ENCODE data around the gene KLK5. TPM values are rescaled to one million over a fixed set of nuclear protein-coding genes. Genes with fewer than 3 reads are reported as not detected.

Gene KLK5
- total RNA-seq, 1 experiment from 2014 or later = 0.19 TPM

DNA sequence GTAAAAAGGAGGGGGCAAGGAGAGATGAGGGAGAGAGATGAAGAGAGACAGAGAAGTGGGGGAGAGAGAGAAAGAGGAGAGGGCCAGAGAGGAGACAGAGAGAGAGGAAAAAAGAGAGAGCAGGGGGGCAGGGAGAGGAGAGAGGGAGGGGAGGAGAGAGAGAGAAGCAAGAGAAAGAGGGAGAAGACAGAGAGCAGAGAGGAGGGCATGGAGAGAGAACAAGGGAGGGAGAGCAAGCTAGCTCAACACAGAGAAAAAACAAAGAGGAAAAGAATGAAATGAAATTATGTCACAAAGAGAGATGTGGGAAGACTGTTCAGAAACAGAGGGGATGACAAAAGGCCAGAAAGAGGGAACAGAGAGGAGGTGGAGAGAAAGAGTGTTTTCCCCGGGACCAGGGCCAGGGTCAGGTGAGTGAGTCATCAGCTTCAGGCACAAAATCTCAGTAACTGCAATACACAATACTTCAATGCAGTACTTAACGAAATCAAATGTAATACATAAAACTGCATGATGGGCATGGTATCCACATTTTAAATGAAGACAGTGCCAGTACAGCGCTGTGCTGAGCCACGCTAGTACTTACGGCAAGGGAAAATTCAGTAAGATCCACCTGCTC lies 26.0 kb upstream of the KLK5 start:
- CTCF ChIA-PET = interaction anchor here (1.2 kb wide), 1 partner anchor 9 kb away, joined by 7 read pairs; no protein-coding TSS in a partner anchor
- H3K27me3 Mint-ChIP-seq (ENCODE audit: insufficient read depth, unreplicated experiment) = peaks cover 18% of the 10 kb centered on the region
- TF ChIP-seq, protein P1, sequence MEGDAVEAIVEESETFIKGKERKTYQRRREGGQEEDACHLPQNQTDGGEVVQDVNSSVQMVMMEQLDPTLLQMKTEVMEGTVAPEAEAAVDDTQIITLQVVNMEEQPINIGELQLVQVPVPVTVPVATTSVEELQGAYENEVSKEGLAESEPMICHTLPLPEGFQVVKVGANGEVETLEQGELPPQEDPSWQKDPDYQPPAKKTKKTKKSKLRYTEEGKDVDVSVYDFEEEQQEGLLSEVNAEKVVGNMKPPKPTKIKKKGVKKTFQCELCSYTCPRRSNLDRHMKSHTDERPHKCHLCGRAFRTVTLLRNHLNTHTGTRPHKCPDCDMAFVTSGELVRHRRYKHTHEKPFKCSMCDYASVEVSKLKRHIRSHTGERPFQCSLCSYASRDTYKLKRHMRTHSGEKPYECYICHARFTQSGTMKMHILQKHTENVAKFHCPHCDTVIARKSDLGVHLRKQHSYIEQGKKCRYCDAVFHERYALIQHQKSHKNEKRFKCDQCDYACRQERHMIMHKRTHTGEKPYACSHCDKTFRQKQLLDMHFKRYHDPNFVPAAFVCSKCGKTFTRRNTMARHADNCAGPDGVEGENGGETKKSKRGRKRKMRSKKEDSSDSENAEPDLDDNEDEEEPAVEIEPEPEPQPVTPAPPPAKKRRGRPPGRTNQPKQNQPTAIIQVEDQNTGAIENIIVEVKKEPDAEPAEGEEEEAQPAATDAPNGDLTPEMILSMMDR (IDR thresholded peaks at IDR 0.05; ENCODE audit: unreplicated experiment) = no peak
- no TSS peak for BruUV-seq (replicated peaks)
- no peak overlapping the region for H3K27ac Mint-ChIP-seq (ENCODE audit: low read depth, unreplicated experiment)
- H3K4me1 Mint-ChIP-seq (ENCODE audit: insufficient read depth, unreplicated experiment) = peaks cover 6% of the 10 kb centered on the region
- POLR2A ChIA-PET = no interaction called here
- no peaks in the 10 kb centered on the region for H3K9me3 Mint-ChIP-seq (ENCODE audit: unreplicated experiment)
- H3K36me3 Mint-ChIP-seq (ENCODE audit: insufficient read depth, unreplicated experiment) = no peaks in the 10 kb centered on the region
- DNase-seq (ENCODE audit: unreplicated experiment) = peak; percentile 16
- H3K4me3 Mint-ChIP-seq (ENCODE audit: unreplicated experiment) = no peak overlapping the region
- intact Hi-C loops (cut with micrococcal nuclease) = no loop called here

DNA sequence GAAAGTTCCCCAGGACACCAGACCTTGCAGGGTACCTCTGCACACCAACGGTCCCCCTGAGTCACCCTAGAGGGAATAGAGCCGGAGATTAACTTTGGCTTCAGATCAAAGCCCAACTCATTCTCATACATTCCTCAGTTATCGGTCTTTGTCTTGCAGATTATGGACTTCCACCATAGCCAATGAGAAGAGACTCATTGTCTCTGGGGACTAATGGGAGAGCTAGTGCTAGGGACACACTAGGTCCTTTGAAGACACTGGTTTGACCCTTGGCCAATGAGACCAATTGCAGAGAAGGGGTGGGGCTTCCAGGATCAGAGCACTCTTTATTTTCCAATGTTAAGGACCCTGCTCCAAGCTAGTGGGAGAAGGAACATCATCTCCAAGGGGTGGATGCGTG lies 24.8 kb upstream of the KLK5 start:
- intact Hi-C loops (cut with micrococcal nuclease) = no loop called here
- Mint-ChIP-seq H3K4me1 (ENCODE audit: insufficient read depth, unreplicated experiment) (peaks cover 6% of the 10 kb centered on the region), H3K27me3 (ENCODE audit: insufficient read depth, unreplicated experiment) (peaks cover 18% of the 10 kb centered on the region), H3K27ac (ENCODE audit: low read depth, unreplicated experiment) (no peak overlapping the region), H3K36me3 (ENCODE audit: insufficient read depth, unreplicated experiment) (no peaks in the 10 kb centered on the region), H3K9me3 (ENCODE audit: unreplicated experiment) (no peaks in the 10 kb centered on the region), H3K4me3 (ENCODE audit: unreplicated experiment) (no peak overlapping the region)
- TF ChIP-seq, protein P1 (IDR thresholded peaks at IDR 0.05; ENCODE audit: unreplicated experiment) = no peak
- no peak for DNase-seq (ENCODE audit: unreplicated experiment)
- BruUV-seq (replicated peaks) = no TSS peak
- POLR2A ChIA-PET = no interaction called here
- CTCF ChIA-PET = interaction anchor here (0.6 kb wide), 2 partner anchors 183 to 190 kb away, joined by 4 to 5 read pairs; no protein-coding TSS in a partner anchor

DNA sequence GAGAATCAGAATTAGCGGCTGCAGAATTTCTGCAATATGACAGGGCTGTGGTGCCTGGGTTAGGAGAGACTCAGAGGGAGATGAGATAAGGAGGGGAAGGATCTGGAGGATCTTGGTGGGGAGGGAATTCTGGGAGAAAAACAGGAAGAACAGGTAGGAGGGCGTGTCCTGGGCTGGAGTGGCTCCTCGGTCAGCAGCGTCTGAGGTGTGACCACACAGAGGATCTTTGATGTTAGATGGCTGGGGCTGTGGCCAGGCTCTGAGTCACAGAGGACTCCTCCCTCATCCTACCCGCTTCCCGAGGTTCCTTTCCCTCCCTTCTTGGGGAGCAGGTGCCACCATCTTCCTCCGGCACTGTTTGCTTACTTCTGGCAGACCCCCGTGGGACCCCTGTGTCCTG lies 22.9 kb upstream of the KLK5 start:
- ChIA-PET CTCF (no interaction called here), POLR2A (no interaction called here)
- no TSS peak for BruUV-seq (replicated peaks)
- peaks cover 6% of the 10 kb centered on the region for H3K27me3 Mint-ChIP-seq (ENCODE audit: insufficient read depth, unreplicated experiment)
- no peaks in the 10 kb centered on the region for H3K36me3 Mint-ChIP-seq (ENCODE audit: insufficient read depth, unreplicated experiment)
- intact Hi-C loops (cut with micrococcal nuclease) = no loop called here
- no peak overlapping the region for H3K4me3 Mint-ChIP-seq (ENCODE audit: unreplicated experiment)
- TF ChIP-seq, protein P1 (IDR thresholded peaks at IDR 0.05; ENCODE audit: unreplicated experiment) = no peak
- H3K9me3 Mint-ChIP-seq (ENCODE audit: unreplicated experiment) = no peaks in the 10 kb centered on the region
- H3K27ac Mint-ChIP-seq (ENCODE audit: low read depth, unreplicated experiment) = no peak overlapping the region
- DNase-seq (ENCODE audit: unreplicated experiment) = peak; percentile 9
- peaks cover 6% of the 10 kb centered on the region for H3K4me1 Mint-ChIP-seq (ENCODE audit: insufficient read depth, unreplicated experiment)

DNA sequence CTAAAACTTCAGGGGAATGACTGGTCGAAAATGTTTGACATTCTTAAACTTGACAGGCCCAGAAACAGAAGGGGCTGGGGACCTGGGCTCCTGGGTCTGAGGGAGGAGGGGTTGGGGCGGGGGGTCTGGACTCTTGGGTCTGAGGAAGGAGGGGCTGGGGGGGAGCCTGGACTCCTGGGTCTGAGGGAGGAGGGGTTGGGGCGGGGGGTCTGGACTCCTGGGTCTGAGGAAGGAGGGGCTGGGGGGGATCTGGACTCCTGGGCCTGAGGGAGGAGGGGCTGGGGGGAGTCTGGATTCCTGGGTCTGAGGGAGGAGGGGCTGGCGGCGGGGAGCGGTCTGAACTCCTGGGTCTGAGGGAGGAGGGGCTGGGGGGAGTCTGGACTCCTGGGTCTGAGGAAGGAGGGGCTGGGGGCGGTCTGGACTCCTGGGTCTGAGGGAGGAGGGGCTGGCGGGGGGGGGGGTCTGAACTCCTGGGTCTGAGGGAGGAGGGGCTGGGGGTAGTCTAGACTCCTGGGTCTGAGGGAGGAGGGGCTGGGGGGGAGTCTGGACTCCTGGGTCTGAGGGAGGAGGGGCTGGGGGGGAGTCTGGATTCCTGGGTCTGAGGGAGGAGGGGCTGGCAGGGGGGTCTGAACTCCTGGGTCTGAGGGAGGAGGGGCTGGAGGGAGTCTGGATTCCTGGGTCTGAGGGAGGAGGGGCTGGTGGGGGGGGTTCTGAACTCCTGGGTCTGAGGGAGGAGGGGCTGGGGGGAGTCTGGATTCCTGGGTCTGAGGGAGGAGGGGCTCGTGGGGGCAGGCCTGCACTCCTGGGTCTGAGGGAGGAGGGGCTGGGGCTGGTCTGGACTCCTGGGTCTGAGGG lies 22.1 kb upstream of the KLK5 start:
- Mint-ChIP-seq H3K4me1 (ENCODE audit: insufficient read depth, unreplicated experiment) (peaks cover 6% of the 10 kb centered on the region), H3K4me3 (ENCODE audit: unreplicated experiment) (no peak overlapping the region), H3K27ac (ENCODE audit: low read depth, unreplicated experiment) (no peak overlapping the region), H3K36me3 (ENCODE audit: insufficient read depth, unreplicated experiment) (no peaks in the 10 kb centered on the region), H3K9me3 (ENCODE audit: unreplicated experiment) (no peaks in the 10 kb centered on the region), H3K27me3 (ENCODE audit: insufficient read depth, unreplicated experiment) (no peaks in the 10 kb centered on the region)
- intact Hi-C loops (cut with micrococcal nuclease) = no loop called here
- POLR2A ChIA-PET = no interaction called here
- no TSS peak for BruUV-seq (replicated peaks)
- DNase-seq (ENCODE audit: unreplicated experiment) = no peak
- CTCF ChIA-PET = no interaction called here
- TF ChIP-seq, protein P1 (IDR thresholded peaks at IDR 0.05; ENCODE audit: unreplicated experiment) = no peak
